Ovary (tissue), 9 donors: ENCODE results near the gene TTC7B. TPM values are rescaled to one million over a fixed set of nuclear protein-coding genes. Genes with fewer than 3 reads are reported as not detected.

Experiments
- DNase-seq, 5 donors: peaks; one replicate each; pipeline ENCODE4 v3.0.0-alpha.2; 2019 to 2020
- H3K27ac ChIP-seq, 2 donors: fragments of 200-600 bp; one replicate each; pipeline versions ENCODE4 v1.5.1 to v1.8.0; 2019 to 2022
- H3K27me3 ChIP-seq: fragments of 200-600 bp; one replicate; pipeline ENCODE4 v1.8.0; 2022
- H3K36me3 ChIP-seq: fragments of 200-600 bp; sonication (generic); one replicate; pipeline ENCODE4 v1.5.1; 2019
- H3K4me1 ChIP-seq: one replicate; pipeline ENCODE4 v1.8.1; 2013; ENCODE audit warnings: mild to moderate bottlenecking, moderate library complexity; ENCODE audit not compliant: insufficient read depth
- H3K4me3 ChIP-seq: fragments of 200-600 bp; sonication (generic); one replicate; pipeline ENCODE4 v1.5.1; 2017
- H3K9me3 ChIP-seq, 2 donors: fragments of 200-600 bp in 1 of 2; sonication (generic) in 1 of 2; one replicate each; pipeline versions ENCODE4 v1.5.1 to v1.8.1; 2013 to 2019; ENCODE audit warnings: mild to moderate bottlenecking in 1 of 2, moderate library complexity in 1 of 2
- CTCF ChIP-seq, 3 donors: fragments of 450-650 bp in 2 of 3; fragments of 200-600 bp in 1 of 3; IDR thresholded peaks; one replicate each; pipeline versions ENCODE4 v1.5.1 to v1.8.0; 2016 to 2022; ENCODE audit warnings: antibody characterized with exemption in 3 of 3, mild to moderate bottlenecking in 1 of 3
- EP300 ChIP-seq: sonication (generic); formaldehyde crosslinking; IDR thresholded peaks from one replicate; pipeline ENCODE4 v1.6.1; 2017; ENCODE audit warnings: antibody characterized with exemption
- POLR2A ChIP-seq: fragments of 450-650 bp; IDR thresholded peaks from one replicate; pipeline ENCODE4 v1.6.1; 2017; ENCODE audit warnings: antibody characterized with exemption, mild to moderate bottlenecking, moderate library complexity
- WGBS, 3 donors: extraction: QIAGEN DNeasy Blood & Tissue Kit in 1 of 3; methylation state at CpG; one replicate each; pipeline versions ENCODE4 v1.1.5 to v1.1.7; 2013 to 2017; 5-methylcytosine and 5-hydroxymethylcytosine counted together
- intact Hi-C, 4 donors: fragments of 100-400 bp; cut with DNase I; formaldehyde crosslinking; loops; one replicate each; pipeline versions ENCODE4 v1.11.0 to v1.15.1; 2022 to 2023
- polyA plus RNA-seq, 2 donors: library from polyadenylated mRNA; stranded (reverse); fragments of 200-250 nt in 1 of 2; fragments of 350-450 nt in 1 of 2; fragmentation: Illumina TruSeq in 1 of 2; extraction: RNeasy Lipid Tissue Mini Kit (QIAGEN cat#74804) in 1 of 2; gene quantifications; one replicate each; pipeline ENCODE4 v1.2.3, GENCODE V29; 2013 to 2014
- total RNA-seq, 7 donors: library from RNA; depleted of rRNA in 2 of 7; stranded (reverse); fragments of >200 nt in 2 of 7; fragmentation: NEBNext Ultra II Directional in 3 of 7; extraction: Animal tissue kit (Norgen Biotek cat#: 25700) in 3 of 7; gene quantifications; one replicate each; pipeline versions ENCODE4 v1.1.0 to v1.2.4, GENCODE V29; 2016 to 2023
- donor health status: DM: no; HTN: no; CAD: no; lungs with moderate emphysema.
- donor health status: DM: no; HTN: no; CAD: no.
- donor health status: Bipolar disorder and iron deficiency.
- donor health status: DM: yes; HTN: yes; CAD: no.
- donor health status: DM: no; HTN: no; CAD: no.
- donor health status: DM: yes; HTN: yes; CAD: no.

TTC7B gene
- total and polyA plus RNA-seq, 9 donors: 18.2 to 39.5 (median 34.2) TPM

GRCh38 chr14:90804292-90805083 is 11.7 kb downstream of the TTC7B start:
- 88 to 90% (median 89%) methylated on average over 18 of the region's 18 CpGs for WGBS, 3 donors
- H3K27ac ChIP-seq: no peak overlapping the region
- no peak for TF ChIP-seq EP300
- TF ChIP-seq POLR2A: no peak
- no peak for TF ChIP-seq CTCF (IDR thresholded peaks at IDR 0.05)

GRCh38 chr14:90803249-90803648 is 13.0 kb downstream of the TTC7B start:
- intact Hi-C loops: no loop called here
- Histone ChIP-seq H3K4me1 (peaks cover 6% of the 10 kb centered on the region), H3K36me3 (no peaks in the 10 kb centered on the region), H3K27ac (no peak overlapping the region), H3K4me3 (no peak overlapping the region), H3K27me3 (no peaks in the 10 kb centered on the region), H3K9me3 (no peaks in the 10 kb centered on the region)
- 75 to 87% (median 85%) methylated on average over 2 of the region's 2 CpGs for WGBS, 3 donors
- no peak for DNase-seq
- no peak for TF ChIP-seq CTCF (IDR thresholded peaks at IDR 0.05)

More at GRCh38 chr14:90804292-90805083, 11.7 kb downstream of the TTC7B start:
- Histone ChIP-seq H3K27me3 (no peaks in the 10 kb centered on the region), H3K4me1 (peaks cover 10% of the 10 kb centered on the region), H3K9me3 (no peaks in the 10 kb centered on the region), H3K36me3 (no peaks in the 10 kb centered on the region), H3K4me3 (no peak overlapping the region)
- intact Hi-C loops: no loop called here
- DNase-seq: no peak

DNA sequence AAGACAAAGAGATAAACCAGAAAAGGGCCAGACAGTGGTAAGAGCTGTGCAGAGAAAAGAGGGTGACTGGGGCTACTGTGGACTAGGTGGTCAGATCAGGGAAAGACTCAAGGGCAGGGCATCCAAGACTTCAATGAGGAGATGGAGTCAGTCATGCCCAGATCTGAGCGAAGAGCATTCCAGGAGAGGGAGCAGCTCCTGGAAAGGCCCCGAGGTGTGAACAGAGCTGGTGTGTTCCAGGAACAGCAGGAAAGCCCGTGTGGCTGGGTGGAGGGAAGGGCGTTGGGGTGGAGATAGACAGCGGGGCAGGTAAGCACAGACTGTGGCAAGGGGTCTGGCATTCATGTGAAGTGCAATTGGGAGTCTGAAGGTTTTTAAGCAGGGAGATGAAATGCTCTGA is 16.8 kb downstream of the TTC7B start:
- Histone ChIP-seq H3K4me1 (no peaks in the 10 kb centered on the region), H3K27ac (no peak overlapping the region), H3K27me3 (no peaks in the 10 kb centered on the region), H3K9me3 (no peaks in the 10 kb centered on the region), H3K4me3 (no peak overlapping the region), H3K36me3 (no peaks in the 10 kb centered on the region)
- WGBS, 3 donors: 91 to 92% (median 92%) methylated on average over 5 of the region's 5 CpGs
- intact Hi-C loops: no loop called here
- TF ChIP-seq CTCF (IDR thresholded peaks at IDR 0.05) (no peak), EP300 (no peak), POLR2A (no peak)
- DNase-seq: no peak

DNA sequence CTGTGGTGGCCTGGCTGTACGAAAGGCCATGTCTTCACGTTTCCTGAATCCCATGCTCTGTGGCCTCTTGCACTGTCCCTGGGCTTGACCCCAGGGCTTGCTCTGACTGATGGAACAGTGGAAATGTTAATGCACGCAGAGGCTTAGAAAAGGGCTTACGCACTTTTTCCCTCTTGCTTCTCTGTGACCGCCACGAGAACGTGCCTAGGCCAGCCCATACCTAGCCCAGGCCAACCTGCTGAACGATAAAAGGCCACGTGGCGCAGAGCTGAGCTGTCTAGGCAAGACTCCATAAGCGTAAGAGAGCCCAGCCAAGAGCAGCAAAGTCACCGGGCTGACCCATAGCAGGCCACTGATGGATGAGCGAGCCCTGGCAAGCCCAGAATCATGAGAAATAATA is 18.3 kb downstream of the TTC7B start:
- Histone ChIP-seq H3K27ac (no peak overlapping the region), H3K4me1 (no peaks in the 10 kb centered on the region), H3K36me3 (no peaks in the 10 kb centered on the region), H3K9me3 (no peaks in the 10 kb centered on the region), H3K4me3 (no peak overlapping the region), H3K27me3 (no peaks in the 10 kb centered on the region)
- TF ChIP-seq EP300 (no peak), CTCF (IDR thresholded peaks at IDR 0.05) (no peak), POLR2A (no peak)
- no peak for DNase-seq
- intact Hi-C loops: no loop called here
- 88 to 91% (median 88%) methylated on average over 13 of the region's 13 CpGs for WGBS, 3 donors
